HG03066 (cell line): ENCODE data around the gene HNRNPH1.

Experiments
- ATAC-seq: cut with Tn5 transposase; IDR thresholded peaks from one replicate; pipeline ENCODE4 v1.9.1; 2021; ENCODE audit warnings: low read depth; ENCODE audit not compliant: unreplicated experiment

The HNRNPH1 gene

GRCh38 chr5:179623906-179624741, 653 bp upstream of the HNRNPH1 start:
- ATAC-seq, result peak; percentile 2

GRCh38 chr5:179621551-179622214, 1.8 kb downstream of the HNRNPH1 start:
- ATAC-seq, result no peak

- no peak for ATAC-seq
These were observed 2.6 kb downstream of the HNRNPH1 start for GRCh38 chr5:179620703-179621350.

- no peak for ATAC-seq
These were observed 3.2 kb downstream of the HNRNPH1 start for GRCh38 chr5:179620293-179620692.

GRCh38 chr5:179619776-179620175, 3.7 kb downstream of the HNRNPH1 start:
- no peak for ATAC-seq

- ATAC-seq, result no peak
These were observed 4.4 kb downstream of the HNRNPH1 start for GRCh38 chr5:179618923-179619554.

- ATAC-seq, result no peak
These were observed 5.5 kb downstream of the HNRNPH1 start for GRCh38 chr5:179617930-179618329.

GRCh38 chr5:179616002-179616594, 7.4 kb downstream of the HNRNPH1 start:
- ATAC-seq, result no peak

GRCh38 chr5:179615203-179615602, 8.3 kb downstream of the HNRNPH1 start:
- no peak for ATAC-seq

GRCh38 chr5:179614745-179615144, 8.7 kb downstream of the HNRNPH1 start:
- no peak for ATAC-seq

- ATAC-seq, result no peak
These were observed 9.9 kb downstream of the HNRNPH1 start for GRCh38 chr5:179613460-179614071.

- no peak for ATAC-seq
These were observed 10.7 kb downstream of the HNRNPH1 start for GRCh38 chr5:179612577-179613459.

GRCh38 chr5:179610903-179611265, 12.6 kb downstream of the HNRNPH1 start:
- ATAC-seq, result no peak

- ATAC-seq, result no peak
These were observed 13.2 kb downstream of the HNRNPH1 start for GRCh38 chr5:179610109-179610902.

GRCh38 chr5:179609834-179610108, 13.7 kb downstream of the HNRNPH1 start:
- no peak for ATAC-seq

- no peak for ATAC-seq
These were observed 15.3 kb downstream of the HNRNPH1 start for GRCh38 chr5:179608131-179608581.

- ATAC-seq, result no peak
These were observed 16.1 kb downstream of the HNRNPH1 start for GRCh38 chr5:179607160-179607931.

- no peak for ATAC-seq
These were observed 16.6 kb downstream of the HNRNPH1 start for GRCh38 chr5:179606910-179607159.
